Fibroblast of skin of abdomen (primary cell): Measurements from ENCODE around the gene ROPN1. TPM values are rescaled to one million over a fixed set of nuclear protein-coding genes. Genes with fewer than 3 reads are reported as not detected.
A peak's percentile ranks its signal among the peaks of the same experiment; 100 is the strongest.
"Not testable (repeated sequence)": the region's sequence is repeated elsewhere in the genome, so short reads cannot be mapped to it uniquely, and the experiment has no call there.

Source experiments
- DNase-seq: peaks from one replicate; pipeline ENCODE4 v3.0.0-alpha.2; 2013
- polyA plus RNA-seq, 2 experiments: library from polyadenylated mRNA; unstranded; fragments of 120-200 nt; gene quantifications; one replicate each; pipeline ENCODE4 v1.2.1, GENCODE V29; 2013; ENCODE audit not compliant: insufficient read length in 2 of 2

The ROPN1 gene
- polyA plus RNA-seq (2013, experiment 1 of 2; ENCODE audit: insufficient read length): not detected
- not detected for polyA plus RNA-seq (2013, experiment 2 of 2; ENCODE audit: insufficient read length)

DNA sequence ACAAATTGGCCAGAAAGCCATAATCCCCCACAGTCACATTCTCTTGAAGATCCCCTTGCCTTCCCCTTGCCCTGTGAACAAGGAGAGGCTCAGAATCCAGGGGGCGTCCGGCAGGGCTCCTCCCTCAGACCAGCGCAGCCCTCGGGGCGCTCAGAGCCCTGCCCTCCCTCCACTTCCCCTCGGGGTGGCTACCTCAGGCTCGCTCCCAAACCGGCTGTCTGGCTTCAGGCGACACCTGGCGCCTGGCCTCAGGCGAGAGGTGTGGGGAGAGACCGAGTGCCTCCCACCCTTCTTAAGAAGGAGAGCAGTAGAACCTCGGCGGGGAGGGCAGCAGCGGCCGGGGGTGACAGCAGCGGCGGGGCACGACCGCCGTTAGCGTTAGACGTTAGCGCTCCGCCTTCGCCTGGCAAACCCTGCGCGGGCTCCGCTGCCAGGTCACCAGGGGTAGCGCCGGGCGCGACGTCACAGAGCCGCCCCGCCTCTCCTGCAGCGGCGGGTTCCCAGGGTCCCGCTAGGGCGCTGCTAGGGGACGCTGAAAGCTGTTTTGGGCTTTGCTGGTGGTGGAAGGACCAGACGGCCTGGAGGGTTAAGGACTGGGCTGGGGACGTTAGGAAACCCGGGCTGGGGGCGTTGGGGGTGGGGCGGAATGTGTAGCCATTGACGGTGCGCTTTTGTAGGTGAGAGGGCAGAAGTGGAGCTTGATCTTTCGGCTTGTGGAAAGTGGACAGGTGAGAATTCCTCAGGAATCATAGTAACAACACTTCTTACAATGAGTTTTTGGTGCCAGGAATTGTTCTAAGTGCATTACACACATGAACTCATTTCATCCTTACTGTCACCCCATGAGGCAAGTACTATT, at the start of gene ROPN1:
TSS of gene ROPN1 (minus strand) at position 395 of the 859 bp plus-strand sequence. CDS start 11,643 bp downstream, outside the sequence.
- not testable (repeated sequence) for DNase-seq

DNA sequence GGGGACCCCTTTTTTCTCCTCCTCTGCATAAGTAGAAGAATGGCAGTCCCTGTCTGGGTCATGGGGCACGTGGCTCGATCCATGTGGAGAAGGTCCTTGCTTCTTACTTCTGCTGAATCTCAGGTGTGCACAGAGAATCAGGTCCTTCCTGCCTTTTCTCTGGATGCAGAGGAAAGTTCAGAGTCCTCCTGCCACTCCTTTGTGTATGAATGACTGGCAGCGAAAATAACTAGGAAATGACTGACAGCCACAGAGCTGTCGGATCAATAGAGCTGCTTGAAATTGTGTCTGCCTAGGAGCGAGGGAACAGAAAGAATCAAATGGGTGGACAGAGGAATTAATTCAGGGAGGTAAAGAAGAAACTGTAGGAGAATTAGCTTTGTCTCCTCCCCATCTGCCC, 49.6 kb upstream of the ROPN1 start:
- no peak for DNase-seq

DNA sequence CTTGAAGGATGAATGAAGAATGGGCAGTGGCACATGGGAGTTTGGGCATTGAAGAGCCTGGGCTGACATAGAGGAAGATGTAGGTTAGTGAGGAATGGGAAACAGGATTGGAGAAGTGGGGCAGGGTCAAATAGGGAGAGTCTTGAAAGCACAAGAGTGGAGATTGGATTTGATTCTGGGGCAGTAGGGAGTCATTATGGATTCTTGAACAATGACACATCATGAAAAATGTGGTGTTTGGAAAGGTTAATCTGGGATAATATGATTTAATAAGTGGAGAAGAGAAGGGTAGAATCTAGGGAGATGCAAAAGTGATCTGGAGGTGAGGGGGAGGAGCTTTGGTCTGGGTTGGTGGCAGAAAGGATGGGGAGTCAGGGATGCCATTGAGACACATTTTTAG, 45.4 kb upstream of the ROPN1 start:
- peak; percentile 58 for DNase-seq

DNA sequence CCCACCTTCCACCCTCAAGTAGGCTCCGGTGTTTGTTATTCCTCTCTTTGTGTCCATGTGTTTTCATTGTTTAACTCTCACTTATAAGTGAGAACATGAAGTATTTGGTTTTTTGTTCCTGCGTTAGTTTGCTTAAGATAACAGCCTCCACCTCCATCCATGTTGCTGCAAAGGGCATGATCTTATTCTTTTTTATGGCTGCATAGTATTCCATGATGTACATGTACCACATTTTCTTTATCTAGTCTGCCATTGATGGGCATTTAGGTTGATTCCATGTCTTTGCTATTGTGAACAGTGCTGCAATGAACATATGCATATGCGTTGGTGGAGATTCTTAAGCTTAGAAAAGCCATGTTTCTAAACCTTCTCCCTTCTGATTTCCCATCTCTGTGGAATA, 44.3 kb upstream of the ROPN1 start:
- not testable (repeated sequence) for DNase-seq

DNA sequence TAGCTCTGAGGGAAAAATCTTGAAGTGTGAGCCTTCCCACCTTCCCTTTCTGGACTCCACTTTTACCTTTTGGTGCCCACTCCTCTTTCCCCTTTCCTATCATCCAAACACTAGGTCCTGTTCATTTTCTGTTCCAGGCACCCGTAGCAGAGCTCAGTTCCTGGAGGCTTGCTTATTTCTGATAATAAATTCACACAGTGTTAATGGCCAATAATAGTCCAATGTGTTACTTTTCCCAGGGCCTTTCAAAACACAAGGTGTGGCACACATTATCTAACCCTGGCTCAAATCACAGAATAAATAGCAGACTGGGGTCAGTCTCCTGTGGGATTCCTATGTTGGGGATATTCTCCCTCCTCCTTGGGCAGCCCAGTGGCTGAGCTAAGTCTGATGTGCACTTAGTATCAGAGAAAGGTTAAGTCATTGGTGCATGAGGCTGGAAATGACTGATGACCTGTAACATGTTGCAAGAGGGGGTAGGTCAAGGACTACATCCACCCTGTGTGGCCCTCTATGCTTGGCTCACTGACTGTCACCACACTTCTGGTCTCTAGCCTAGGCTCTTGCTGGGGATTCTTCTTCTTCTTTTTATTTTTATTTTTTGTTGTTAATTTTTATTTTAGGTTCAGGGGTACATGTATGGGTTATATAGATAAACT, 43.7 kb upstream of the ROPN1 start:
- no peak for DNase-seq

DNA sequence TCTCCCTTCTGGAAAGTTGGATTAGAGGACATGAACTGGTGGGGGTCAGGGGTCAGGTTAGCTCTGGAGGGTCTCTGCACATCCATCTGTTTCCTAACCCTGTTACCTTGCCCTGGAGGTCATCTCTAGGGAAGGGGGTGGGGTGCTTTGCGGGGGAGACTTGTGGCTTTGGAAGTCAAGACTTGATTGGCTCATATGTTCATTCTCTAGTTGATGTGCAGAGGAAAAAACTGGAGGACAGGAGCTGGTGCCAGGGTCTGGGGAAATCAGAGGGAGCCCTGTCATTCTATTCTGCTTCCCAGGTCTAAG, 42.9 kb upstream of the ROPN1 start:
- no peak for DNase-seq

DNA sequence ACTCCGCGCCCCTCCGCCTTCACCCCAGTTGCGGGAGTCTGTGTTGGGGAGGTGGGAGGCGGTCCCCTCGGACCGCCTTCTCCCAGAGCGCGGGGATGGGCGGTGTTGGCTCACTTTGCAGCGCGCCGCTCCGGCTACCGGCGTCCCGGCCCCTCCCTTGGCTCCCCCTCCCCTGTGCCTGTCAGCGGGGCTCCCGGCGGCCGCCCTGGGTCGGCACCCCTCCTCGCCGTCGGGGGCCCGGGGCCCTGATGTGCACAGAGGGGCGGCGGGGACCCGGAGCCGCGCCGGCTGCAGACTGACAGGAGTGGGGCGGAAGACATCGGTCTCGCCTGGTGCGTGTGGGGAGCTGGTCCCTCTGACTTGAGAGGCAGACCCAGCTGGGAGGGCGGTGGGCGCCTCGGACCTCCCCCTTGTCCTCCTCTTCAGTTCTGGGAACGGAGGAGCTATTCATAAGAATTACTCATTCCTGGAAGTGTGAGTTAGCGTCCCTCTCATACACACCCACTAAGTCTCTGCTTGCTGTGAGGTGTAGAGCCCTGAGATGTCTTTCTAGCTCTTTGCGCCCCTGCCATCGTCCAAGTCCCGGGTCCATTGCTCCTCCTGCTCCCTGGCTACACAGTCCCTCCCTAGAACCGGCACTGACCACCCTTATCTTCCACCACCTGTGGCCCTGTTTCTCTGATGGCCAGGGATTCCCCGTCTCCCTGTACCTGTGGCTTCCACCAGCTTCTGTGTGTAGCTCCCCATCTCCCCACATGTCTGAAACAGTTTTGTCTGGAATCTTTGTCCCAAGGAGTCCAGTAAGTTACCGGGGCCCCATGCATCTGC, 42.3 kb upstream of the ROPN1 start:
- peak; percentile 40 for DNase-seq

DNA sequence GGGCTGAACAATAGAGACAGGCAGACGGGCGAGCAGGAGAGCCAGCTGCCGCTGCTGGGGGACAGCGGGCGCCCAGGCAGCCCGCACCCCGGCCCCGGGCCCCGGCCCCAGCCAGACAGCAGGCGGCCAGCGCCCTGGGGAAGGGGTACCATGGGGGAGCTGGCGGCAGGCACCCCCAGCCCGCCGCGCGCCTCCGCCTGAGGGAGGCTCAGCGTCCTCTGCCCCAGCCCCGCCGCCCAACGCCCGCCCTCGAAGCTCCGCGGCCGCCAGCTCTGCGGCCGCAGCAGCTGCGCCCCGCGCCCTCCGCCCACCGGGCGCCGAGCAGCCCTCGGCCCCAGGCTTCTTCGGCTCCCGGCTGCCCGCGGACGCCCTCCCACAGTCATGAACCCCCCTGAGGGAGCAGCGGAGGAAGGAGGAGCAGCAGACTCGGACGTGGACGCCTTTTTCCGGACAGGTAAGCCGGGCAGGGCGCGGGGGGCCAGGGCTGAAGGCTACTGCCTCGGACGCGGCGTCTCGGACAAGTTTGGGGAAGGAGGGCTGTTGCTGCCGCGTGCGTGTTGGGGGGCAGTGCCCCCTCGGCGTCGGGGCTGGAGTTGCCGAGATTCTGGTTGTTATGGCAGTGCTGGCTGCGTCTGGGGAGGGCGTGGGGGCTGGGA, 41.6 kb upstream of the ROPN1 start, which contains the start of gene KALRN:
TSS of gene KALRN (plus strand) at position 10 of the 656 bp plus-strand sequence.
- peak; percentile 18 for DNase-seq

DNA sequence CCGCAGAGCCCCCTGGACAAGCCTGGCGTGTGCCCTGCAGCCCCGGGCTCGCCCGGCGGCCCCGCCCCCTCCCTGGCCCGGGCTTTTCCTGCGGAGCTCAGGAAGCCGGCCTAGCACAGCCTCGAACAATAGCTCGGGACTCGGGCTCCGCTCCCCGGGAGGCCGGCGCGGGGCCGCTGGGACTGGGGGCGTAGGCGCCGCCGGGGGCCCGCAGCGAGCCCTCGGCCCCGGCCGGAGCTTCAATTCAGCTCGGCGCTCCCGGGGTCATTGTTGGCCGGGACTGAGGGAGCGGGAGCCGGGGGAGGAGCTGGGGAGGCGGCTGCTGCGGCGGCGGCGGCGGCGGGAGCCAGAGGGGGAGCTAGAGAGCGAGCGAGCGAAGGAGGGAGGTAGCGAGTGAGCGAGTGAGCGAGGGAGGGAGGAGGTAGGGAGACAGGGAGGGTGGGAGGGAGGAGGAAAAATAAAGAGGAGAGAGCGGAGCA, 41.0 kb upstream of the ROPN1 start:
- DNase-seq: peak; percentile 89

DNA sequence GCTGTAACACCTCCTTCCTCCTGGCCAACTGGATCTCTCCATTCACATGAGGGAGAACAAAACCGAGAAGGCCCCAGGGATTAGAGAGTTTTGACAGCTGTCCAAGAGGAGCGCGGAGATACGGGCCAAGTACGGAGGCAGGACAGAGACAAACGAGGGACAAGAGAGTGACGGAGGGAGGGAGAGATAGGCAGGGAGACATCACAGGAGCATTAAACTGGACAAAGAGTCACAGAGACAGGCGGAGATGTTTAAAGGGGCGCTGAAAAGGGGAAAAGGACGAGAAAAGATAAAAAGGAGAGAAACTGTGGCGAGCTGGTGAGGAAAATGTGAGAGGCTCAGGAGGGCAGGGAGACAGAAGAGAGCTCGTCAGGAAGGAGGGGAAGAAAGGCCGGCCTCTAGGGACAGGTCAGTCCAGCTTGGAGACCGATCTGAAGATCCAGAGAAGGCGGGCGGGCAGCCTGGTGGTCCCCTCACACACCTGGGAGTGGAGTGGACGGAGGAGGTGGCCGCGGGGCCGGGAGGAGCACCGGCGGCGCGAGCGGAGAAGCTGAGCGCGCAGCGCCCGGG, 40.5 kb upstream of the ROPN1 start:
- DNase-seq: peak; percentile 45

DNA sequence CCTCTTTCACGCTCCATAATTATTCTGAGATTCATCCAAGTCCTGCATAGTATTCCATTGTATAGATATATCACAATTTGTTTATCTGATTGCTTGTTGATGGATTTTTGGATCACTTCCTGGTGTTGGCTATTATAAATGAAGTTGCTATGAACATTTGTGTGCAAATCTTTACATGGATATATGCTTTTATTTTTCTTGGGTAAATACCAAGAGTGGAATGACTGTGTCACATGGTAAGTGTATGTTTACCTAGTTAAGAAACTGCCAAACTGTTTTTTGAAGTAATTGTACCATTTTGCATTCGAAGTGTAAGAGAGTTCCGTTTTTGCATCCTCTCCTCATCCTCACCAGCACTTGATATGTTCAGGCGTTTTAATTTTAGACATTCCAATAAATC, 34.6 kb upstream of the ROPN1 start:
- no peak for DNase-seq

DNA sequence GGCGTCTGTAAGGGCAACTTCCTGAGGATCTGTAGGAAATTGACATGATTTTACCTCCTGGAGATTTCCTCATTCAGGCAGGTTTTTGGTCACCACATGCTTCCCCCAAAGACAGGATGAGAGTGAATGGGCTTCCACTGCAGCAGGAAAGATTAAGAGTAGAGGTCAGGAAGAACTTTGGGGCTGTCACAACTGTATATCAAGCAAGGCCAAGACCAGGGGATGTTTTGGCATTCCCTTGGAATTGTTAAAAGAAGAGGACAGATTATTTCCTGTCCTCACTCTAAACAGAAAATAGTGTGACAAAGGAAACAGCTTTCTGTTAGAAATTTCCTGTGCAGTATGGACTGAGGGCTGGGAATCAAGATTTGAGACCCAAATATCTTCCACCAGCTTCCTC, 31.6 kb upstream of the ROPN1 start:
- DNase-seq: not testable (repeated sequence)

DNA sequence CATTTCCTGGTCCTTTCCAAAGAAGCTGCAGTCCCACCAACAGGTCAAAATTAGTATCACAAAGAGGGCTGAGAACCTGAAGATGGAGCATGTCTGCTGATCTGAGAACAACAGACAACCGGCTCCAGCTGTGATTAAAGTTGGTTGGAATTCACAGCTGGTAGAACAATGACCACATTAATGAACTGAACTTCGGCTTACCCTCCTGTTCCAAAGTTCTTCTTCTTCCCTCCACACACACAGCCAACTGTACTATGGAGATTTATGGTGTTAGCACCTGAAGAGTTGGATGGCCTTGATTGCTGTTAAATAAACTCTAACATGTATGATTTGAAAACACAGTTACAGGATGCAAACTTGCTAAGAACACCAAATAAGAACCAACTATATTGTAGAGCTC, 27.4 kb upstream of the ROPN1 start:
- no peak for DNase-seq

DNA sequence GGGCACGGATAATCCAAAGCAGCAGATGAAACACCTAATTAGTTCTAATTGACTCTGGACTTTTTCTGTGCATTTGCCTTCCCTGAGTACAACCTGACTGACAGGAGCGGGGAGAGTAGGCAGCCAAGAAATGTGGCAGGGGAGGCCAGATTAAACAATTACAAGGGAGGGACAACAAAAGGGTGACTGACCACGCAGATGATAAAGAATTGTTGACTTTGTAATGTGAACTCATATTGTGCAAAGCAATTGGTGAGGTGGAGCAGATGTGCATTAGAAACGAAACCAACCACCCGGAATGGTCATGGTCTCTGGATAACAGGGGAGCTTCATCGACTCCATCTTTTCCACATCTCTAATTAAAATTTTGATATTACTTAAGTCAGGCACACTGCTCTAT, 25.6 kb upstream of the ROPN1 start:
- DNase-seq: not testable (repeated sequence)

DNA sequence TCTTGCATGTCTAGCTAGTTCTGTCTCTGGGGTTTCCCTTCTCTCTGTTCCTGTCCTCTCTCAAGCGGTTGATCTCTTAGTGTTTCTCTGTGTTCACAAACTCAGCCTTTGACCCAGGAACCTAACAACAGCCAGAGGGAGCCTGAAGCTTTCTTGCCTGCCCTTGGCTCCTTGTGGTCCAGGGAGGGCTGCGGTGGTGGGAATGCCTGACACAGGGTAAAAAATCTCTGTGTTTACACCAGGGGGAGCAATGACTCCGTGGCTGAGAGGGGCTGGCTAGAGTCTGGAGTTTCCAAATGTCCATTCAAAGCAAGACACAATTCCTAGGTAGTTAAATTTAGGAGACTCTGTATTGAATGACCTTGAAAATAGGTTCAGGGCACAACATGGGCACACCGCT, 24.6 kb upstream of the ROPN1 start:
- DNase-seq: peak; percentile 54

DNA sequence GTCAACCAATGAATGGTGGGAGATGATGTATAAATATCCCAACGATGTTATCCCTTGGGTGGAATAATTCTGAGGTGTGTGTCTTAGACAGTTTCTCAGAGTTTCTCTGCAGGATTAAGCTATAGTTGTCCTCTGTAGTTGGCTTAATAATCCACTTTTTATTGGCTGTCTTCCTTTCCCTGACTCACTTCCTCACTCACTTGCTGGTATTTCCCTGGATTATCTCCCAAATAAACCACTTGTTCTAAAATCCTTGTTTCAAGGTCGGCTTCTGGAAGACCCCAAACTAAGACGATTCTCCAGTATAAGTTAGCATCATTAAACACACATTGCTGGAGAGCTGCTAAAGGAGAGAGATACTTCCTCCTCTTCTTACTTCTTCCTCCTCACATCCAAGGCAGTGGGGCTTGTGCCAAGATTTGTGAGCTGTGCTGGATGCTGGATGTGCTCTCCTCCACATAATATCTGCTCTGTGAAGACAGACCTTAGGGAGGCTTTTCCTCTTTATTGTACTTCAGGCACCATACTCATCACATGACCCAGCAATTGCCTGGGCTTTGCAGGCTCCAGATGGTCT, 22.5 kb upstream of the ROPN1 start:
- peak; percentile 18 for DNase-seq

DNA sequence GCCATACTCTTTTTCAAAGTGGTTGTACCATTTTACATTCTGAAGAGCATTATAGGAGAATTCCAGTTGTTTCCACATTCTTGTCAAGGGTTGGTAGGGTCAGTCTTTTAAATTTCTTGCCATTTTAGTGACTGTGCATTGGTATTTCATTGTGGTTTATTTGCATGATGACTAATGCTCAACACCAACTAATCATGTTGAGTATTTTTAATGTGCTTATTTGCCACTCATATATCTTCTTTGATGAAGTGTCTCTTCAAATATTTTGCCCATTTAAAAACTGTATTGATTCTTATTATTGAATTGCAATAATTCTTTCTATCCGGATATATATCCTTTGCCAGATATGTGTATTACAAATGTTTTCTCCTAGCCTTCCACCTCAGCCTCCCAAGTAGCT, 16.4 kb upstream of the ROPN1 start:
- DNase-seq: peak; percentile 23

DNA sequence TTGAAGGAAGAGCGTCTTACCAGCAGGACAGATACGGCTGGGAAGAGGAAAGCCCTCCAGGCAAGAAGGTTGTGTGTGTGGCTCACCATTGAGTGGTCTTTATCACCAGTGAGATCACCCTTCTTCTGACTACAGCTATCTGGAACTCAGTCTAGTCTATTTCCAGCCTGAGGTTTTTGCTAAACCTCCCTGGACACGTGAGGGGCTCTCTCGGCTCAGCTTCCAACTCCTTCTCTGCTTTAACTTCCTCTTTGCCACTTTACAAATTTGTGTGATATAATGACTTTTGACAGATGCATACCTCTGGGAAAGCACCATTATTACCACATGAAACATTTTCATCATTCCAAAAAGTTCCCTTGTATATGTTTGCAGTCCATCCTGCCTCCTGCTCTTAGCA, 15.3 kb upstream of the ROPN1 start:
- DNase-seq: peak; percentile 71

DNA sequence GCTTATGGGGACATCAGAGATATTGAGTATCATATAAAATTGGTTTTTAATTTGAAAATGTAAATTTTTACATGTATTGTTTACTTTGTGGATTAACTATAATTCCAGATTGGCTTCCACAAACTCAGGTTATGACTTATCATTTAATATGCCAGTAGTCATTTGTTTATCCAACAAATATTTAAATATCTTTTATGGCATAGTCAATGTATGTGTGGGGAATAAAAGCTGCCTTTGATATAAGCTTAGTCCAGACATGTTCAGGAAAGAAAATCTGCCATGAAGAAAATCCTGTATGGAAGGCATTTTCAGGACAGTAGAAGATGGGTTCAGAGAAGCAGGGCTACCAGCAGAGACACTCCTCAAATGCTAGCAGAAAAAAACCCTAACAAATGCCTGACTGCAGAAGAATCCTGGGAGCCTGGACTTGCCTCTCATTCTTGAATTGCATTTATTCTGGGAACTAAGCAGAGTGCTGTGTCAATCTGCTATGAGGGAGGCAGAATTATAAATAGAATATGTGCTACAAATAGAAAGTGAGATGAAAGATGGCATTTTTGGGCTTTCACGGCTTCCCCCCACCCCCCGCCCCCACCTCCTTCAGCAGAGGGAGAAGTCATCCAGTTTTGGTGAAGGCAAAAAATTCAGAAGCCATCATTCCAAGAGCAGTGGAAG, 10.6 kb upstream of the ROPN1 start:
- DNase-seq: not testable (repeated sequence)

DNA sequence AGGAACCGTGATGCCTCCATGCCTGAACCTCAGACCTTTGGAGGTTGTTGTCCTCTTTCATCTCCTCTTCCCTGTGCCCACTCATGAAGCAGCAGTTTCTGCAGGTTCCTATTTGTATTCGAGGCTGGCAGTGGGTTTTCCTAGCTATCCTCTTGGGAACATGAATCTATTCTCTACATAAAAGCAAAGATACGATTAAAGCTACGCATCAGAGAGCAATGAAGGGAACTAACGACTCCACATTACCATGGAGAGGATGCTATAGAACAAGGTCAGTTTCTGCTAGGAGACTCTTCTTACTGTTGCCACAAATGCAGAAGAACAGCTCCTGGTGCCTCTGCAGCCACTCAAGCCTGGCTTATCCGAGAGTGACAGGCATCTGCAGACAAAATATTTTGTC, 9.4 kb upstream of the ROPN1 start:
- not testable (repeated sequence) for DNase-seq

DNA sequence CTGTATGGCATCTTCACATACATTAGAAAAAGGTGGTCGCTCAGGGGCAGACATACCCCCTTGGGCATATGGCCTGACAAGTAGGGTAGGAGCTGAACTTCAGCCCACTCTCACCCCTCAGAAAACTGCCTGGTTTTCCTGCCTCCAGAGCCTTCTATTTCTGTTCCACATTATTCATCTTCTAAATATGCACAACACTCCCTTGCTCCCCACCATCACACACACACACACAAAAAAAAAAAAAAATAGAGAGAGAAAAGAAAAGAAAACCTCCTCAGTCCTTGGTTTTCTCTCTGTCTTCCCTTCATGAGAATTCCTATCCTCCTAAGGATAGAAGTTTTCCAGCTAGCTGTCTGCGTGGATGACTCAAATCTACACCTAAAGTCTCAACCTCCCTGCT, 5.6 kb upstream of the ROPN1 start:
- DNase-seq: peak; percentile 13
